ENCODE data around the gene BEST2. TPM values are rescaled to one million over a fixed set of nuclear protein-coding genes. Genes with fewer than 3 reads are reported as not detected.
"Not testable (repeated sequence)": the region's sequence is repeated elsewhere in the genome, so short reads cannot be mapped to it uniquely, and the experiment has no call there.

BEST2 gene
- total RNA-seq, 2 donors from 2014 or later: 0.91 TPM; not detected in 1

DNA sequence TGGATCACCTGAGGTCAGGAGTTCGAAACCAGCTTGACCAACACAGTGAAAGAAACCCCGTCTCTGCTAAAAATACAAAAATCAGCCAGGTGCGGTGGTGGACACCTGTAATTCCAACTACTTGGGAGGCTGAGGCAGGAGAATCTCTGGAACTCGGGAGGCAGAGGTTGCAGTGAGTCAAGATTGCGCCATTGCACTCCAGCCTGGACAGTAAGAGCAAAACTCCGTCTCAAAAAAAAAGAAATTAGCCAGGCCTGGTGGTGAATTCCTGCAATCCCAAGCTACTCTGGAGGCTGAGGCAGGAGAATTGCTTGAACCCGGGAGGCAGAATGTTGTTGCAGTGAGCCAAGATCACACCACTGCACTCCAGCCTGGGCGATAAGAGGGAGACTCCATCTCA is 43.0 kb upstream of the BEST2 start:
- no peaks in the 10 kb centered on the region for H3K9me3 ChIP-seq
- H3K36me3 ChIP-seq: peaks cover 17 to 29% of the 10 kb centered on the region in 2 donors

DNA sequence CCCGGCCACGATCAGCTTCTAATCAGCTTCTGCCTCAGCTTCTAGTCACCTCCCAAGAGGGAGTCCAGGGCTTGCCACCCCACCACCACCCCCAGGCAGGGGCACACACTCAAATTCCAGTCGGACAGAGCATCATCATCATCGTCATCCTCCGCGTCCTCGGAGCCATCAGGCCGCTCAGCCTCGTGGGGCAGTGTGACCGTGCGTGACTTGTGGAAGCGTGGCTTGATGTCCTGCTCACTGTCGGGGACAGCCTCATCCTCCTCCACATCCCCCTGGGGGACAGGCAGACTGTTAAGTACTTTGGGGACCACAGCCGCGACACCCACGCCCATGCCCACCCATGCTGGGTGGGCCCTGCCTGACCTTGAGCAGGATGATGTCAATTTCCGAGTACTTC is 40.4 kb upstream of the BEST2 start:
- 91% methylated on average over 17 of the region's 17 CpGs for WGBS
- DNase-seq (ENCODE audit: low spot score): no peak
- intact Hi-C loops (cut with DNase I): no loop called here

More for the DNA sequence above, 43.0 kb upstream of the BEST2 start:
- no peak overlapping the region for H3K4me3 ChIP-seq
- DNase-seq (ENCODE audit: low spot score): no peak
- H3K27me3 ChIP-seq (replicated peaks; ENCODE audit: insufficient read depth): no peaks in the 10 kb centered on the region
- intact Hi-C loops (cut with DNase I): no loop called here
- TF ChIP-seq POLR2A (IDR thresholded peaks at IDR 0.05) (no peak), POLR2AphosphoS5 (IDR thresholded peaks at IDR 0.05) (no peak)
- TF ChIP-seq, protein P1, sequence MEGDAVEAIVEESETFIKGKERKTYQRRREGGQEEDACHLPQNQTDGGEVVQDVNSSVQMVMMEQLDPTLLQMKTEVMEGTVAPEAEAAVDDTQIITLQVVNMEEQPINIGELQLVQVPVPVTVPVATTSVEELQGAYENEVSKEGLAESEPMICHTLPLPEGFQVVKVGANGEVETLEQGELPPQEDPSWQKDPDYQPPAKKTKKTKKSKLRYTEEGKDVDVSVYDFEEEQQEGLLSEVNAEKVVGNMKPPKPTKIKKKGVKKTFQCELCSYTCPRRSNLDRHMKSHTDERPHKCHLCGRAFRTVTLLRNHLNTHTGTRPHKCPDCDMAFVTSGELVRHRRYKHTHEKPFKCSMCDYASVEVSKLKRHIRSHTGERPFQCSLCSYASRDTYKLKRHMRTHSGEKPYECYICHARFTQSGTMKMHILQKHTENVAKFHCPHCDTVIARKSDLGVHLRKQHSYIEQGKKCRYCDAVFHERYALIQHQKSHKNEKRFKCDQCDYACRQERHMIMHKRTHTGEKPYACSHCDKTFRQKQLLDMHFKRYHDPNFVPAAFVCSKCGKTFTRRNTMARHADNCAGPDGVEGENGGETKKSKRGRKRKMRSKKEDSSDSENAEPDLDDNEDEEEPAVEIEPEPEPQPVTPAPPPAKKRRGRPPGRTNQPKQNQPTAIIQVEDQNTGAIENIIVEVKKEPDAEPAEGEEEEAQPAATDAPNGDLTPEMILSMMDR (IDR thresholded peaks at IDR 0.05): no peak
- WGBS: 92% methylated on average over 8 of the region's 8 CpGs
- no peak overlapping the region for H3K27ac ChIP-seq
- H3K4me1 ChIP-seq (replicated peaks): no peaks in the 10 kb centered on the region

DNA sequence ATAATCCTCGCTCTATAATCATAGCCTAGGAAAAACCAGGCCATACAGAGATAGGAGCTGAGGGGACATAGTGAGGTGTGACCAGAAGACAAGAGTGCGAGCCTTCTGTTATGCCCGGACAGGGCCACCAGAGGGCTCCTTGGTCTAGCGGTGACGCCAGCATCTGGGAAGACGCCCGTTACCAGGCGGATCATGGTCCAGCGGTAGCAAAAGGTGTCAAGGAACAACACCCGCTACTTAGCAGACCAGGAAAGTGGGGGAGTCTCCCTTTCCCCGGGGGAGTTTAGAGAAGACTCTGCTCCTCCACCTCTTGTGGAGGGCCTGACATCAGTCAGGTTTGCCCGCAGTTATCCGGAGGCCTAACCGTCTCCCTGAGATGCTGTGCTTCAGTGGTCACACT is 39.5 kb upstream of the BEST2 start:
- H3K27me3 ChIP-seq (replicated peaks; ENCODE audit: insufficient read depth); H3K9me3 ChIP-seq; H3K4me1 ChIP-seq (replicated peaks); DNase-seq (ENCODE audit: low spot score); H3K4me3 ChIP-seq; intact Hi-C loops (cut with DNase I); H3K27ac ChIP-seq: not testable (repeated sequence)
- 50% methylated on average over 12 of the region's 14 CpGs for WGBS
- H3K36me3 ChIP-seq: peaks cover 10 to 46% of the 10 kb centered on the region in 2 donors
- TF ChIP-seq, protein P1 (IDR thresholded peaks at IDR 0.05): peak in 2 of 4 experiments; percentile 45 to 55

More for the DNA sequence above, 40.4 kb upstream of the BEST2 start:
- Histone ChIP-seq H3K4me1 (replicated peaks) (no peaks in the 10 kb centered on the region), H3K9me3 (no peaks in the 10 kb centered on the region), H3K27me3 (replicated peaks; ENCODE audit: insufficient read depth) (no peaks in the 10 kb centered on the region), H3K27ac (no peak overlapping the region), H3K36me3 (peaks cover 19 to 40% of the 10 kb centered on the region in 2 donors), H3K4me3 (no peak overlapping the region)
- TF ChIP-seq POLR2A (IDR thresholded peaks at IDR 0.05) (no peak), POLR2AphosphoS5 (IDR thresholded peaks at IDR 0.05) (no peak)
- TF ChIP-seq, protein P1 (IDR thresholded peaks at IDR 0.05): no peak

DNA sequence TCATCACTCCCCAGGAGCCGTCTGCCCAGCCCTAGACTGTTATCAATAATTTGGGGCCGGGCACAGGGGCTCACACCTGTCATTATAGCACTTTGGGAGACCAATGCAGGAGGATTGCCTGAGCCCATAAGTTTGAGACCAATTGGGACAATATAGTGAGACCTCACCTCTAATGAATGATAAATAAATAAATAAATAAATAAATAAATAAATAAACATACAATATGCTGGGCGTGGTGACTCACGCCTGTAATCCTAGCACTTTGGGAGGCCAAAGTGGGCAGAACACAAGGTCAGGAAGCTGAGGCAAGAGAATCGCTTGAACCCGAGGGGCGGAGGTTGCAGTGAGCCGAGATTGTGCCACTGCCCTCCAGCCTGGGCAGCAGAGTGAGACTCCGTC is 38.3 kb upstream of the BEST2 start:
- H3K4me3 ChIP-seq; H3K4me1 ChIP-seq (replicated peaks); H3K9me3 ChIP-seq; DNase-seq (ENCODE audit: low spot score); intact Hi-C loops (cut with DNase I); H3K27me3 ChIP-seq (replicated peaks; ENCODE audit: insufficient read depth); H3K27ac ChIP-seq: not testable (repeated sequence)
- WGBS: 94% methylated on average over 9 of the region's 9 CpGs
- H3K36me3 ChIP-seq: peaks cover 9 to 46% of the 10 kb centered on the region in 2 donors

DNA sequence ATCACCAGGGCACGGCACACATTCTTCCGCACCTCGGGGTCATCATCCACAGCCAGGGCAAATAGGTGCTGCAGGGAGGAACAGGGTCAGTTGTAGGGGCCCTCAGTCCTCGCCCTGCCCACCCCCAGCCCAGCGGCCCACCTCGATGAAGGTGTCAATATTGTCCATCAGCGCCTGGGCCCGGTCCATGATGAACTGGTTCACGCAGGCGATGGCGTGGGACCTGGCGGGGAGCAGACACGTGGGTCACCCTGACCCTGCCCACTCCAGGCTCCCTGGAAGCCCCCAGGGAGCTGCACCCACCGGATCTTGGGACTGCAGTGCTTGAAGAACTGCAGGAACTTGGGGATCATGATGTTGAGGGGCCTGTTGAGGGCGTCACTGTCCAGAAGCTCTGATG is 36.5 kb upstream of the BEST2 start:
- Histone ChIP-seq H3K4me1 (replicated peaks) (no peaks in the 10 kb centered on the region), H3K27ac (no peak overlapping the region), H3K27me3 (replicated peaks; ENCODE audit: insufficient read depth) (no peaks in the 10 kb centered on the region), H3K36me3 (peaks cover 9 to 51% of the 10 kb centered on the region in 2 donors), H3K9me3 (no peaks in the 10 kb centered on the region), H3K4me3 (no peak overlapping the region)
- WGBS: 96% methylated on average over 15 of the region's 15 CpGs
- intact Hi-C loops (cut with DNase I): no loop called here
- TF ChIP-seq POLR2A (IDR thresholded peaks at IDR 0.05) (no peak), POLR2AphosphoS5 (IDR thresholded peaks at IDR 0.05) (no peak)
- TF ChIP-seq, protein P1 (IDR thresholded peaks at IDR 0.05): no peak
- DNase-seq (ENCODE audit: low spot score): no peak
